ENCODE data around the gene EIF2A. TPM values are rescaled to one million over a fixed set of nuclear protein-coding genes. Genes with fewer than 3 reads are reported as not detected.

Gene EIF2A
- total and polyA plus RNA-seq, 9 of the 15 experiments (the other 6 are each of a cell fraction or from before 2014, with no cell fraction given) = 106 to 192 (median 168) TPM

DNA sequence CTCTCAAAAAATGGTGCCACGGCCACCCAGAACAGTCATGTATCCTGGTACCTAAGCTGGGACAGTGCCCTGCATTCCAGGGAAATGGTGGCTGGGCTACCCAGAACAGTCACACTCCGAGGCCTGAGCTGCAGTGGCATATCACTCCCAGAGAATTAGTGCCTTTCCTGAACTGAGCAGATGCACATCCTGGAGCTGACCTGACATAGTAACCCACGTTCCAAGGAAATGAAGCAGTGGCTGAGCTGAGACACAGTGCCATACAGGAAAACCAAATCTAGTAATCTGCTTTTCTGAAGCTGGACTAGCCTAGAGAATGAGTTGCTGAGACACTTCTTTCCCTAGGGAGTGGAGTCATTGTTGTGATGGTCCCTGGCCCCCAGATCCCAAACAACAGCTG is 42.1 kb upstream of the EIF2A start:
- FAIRE-seq = no peak
- no peaks in the 10 kb centered on the region for H3K4me1 ChIP-seq (replicated peaks in 1 of 2; ENCODE audit: control insufficient read depth in 2 of 2, insufficient read depth in 2 of 2, low read length in 2 of 2)
- H3K9ac ChIP-seq (ENCODE audit: insufficient read depth in 1 of 2, low read depth in 2 of 2, low read length in 2 of 2) = no peak overlapping the region
- H3K27ac ChIP-seq (ENCODE audit: extremely low read depth, low read depth, low read length) = no peak overlapping the region
- 14% methylated on average over 3 of the region's 3 CpGs for WGBS (ENCODE audit: insufficient coverage, low coverage, missing lambda C conversion rate)
- no peaks in the 10 kb centered on the region for H3K79me2 ChIP-seq (ENCODE audit: control insufficient read depth, insufficient read depth, low read length)
- H3K4me3 ChIP-seq = no peak overlapping the region
- no peaks in the 10 kb centered on the region for H3K9me1 ChIP-seq (ENCODE audit: control insufficient read depth, insufficient read depth, low read length)
- CTCF ChIA-PET (ENCODE audit: low intra/inter-chr PET ratio) = no interaction called here
- no peak overlapping the region for H2AFZ ChIP-seq (ENCODE audit: low read depth, low read length)
- POLR2A ChIA-PET = interaction anchor here (0.6 kb wide), 1 partner anchor 161 kb away, joined by 3 read pairs; no protein-coding TSS in a partner anchor
- no peak overlapping the region for H3K4me2 ChIP-seq (ENCODE audit: insufficient read depth, low read length)
- BruUV-seq (replicated peaks) = no TSS peak
- H3K27me3 ChIP-seq (ENCODE audit: control insufficient read depth in 2 of 2, insufficient read depth in 2 of 2, low read length in 2 of 2) = peaks cover 0 to 10% of the 10 kb centered on the region in 2 experiments; a peak in 1 of 5 replicates
- no peak; the same call in 2 of the 3 replicates for ATAC-seq
- H3K9me3 ChIP-seq (replicated peaks; ENCODE audit: control insufficient read depth, insufficient read depth, low read depth, low read length) = peaks cover 2% of the 10 kb centered on the region; the same call in 1 of the 2 replicates
- DNase-seq (ENCODE audit: extremely low read depth in 1 of 4, low spot score in 3 of 4) = no peak
- intact Hi-C loops (cut with micrococcal nuclease) (no loop called here), in situ Hi-C loops (cut with MboI) (loop anchor here (25.0 kb wide), 2 partner anchors 542 to 633 kb away; partner anchors contain the start of gene PFN2)
- H3K36me3 ChIP-seq (ENCODE audit: control insufficient read depth, insufficient read depth, low read length) = no peaks in the 10 kb centered on the region
- TF ChIP-seq ZNF76 (CRISPR knock-in tag; IDR thresholded peaks at IDR 0.05; ENCODE audit: borderline replicate concordance) = no peak
- no peak for TF ChIP-seq MXI1 (IDR thresholded peaks at IDR 0.05; ENCODE audit: low read depth, low read length)
- TF ChIP-seq, protein P1, sequence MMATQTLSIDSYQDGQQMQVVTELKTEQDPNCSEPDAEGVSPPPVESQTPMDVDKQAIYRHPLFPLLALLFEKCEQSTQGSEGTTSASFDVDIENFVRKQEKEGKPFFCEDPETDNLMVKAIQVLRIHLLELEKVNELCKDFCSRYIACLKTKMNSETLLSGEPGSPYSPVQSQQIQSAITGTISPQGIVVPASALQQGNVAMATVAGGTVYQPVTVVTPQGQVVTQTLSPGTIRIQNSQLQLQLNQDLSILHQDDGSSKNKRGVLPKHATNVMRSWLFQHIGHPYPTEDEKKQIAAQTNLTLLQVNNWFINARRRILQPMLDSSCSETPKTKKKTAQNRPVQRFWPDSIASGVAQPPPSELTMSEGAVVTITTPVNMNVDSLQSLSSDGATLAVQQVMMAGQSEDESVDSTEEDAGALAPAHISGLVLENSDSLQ (IDR thresholded peaks at IDR 0.05) = no peak
- TF ChIP-seq ZNF780A (CRISPR knock-in tag; IDR thresholded peaks at IDR 0.05) = no peak
- TF ChIP-seq, protein P2, sequence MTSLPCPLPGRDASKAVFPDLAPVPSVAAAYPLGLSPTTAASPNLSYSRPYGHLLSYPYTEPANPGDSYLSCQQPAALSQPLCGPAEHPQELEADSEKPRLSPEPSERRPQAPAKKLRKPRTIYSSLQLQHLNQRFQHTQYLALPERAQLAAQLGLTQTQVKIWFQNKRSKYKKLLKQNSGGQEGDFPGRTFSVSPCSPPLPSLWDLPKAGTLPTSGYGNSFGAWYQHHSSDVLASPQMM (CRISPR knock-in tag; IDR thresholded peaks at IDR 0.05) = no peak
- TF ChIP-seq ZNF311 (CRISPR knock-in tag; IDR thresholded peaks at IDR 0.05) = no peak
- TF ChIP-seq ZNF140 (CRISPR knock-in tag; IDR thresholded peaks at IDR 0.05) = no peak
- H4K20me1 ChIP-seq (replicated peaks; ENCODE audit: control insufficient read depth, insufficient read depth, low read length) = no peaks in the 10 kb centered on the region
